Stimulated activated memory B cell treated with anti-CD40 and anti-IgM and Interleukin-4, amounts not matched to agents 10 μg/mL and 1 μg/mL and 100 μg/mL, for 72 hours (primary cell): ENCODE results near the gene MRPL17.
"Not testable (repeated sequence)": the region's sequence is repeated elsewhere in the genome, so short reads cannot be mapped to it uniquely, and the experiment has no call there.

ENCODE experiments used
- ATAC-seq: fragments of 150-1000 bp; cut with Tn5 transposase; 2 replicates; pipeline ENCODE4 v1.10.0; 2021
- H3K27ac Mint-ChIP-seq: one replicate; pipeline ENCODE4 v1.8.0; 2022; ENCODE audit warnings: mild to moderate bottlenecking, mixed read lengths
- H3K27me3 Mint-ChIP-seq: one replicate; pipeline ENCODE4 v1.8.0; 2022; ENCODE audit warnings: mixed read lengths
- H3K36me3 Mint-ChIP-seq: one replicate; pipeline ENCODE4 v1.8.0; 2022; ENCODE audit warnings: mixed read lengths
- H3K4me1 Mint-ChIP-seq: one replicate; pipeline ENCODE4 v1.8.0; 2022; ENCODE audit warnings: mixed read lengths
- H3K4me3 Mint-ChIP-seq: one replicate; pipeline ENCODE4 v1.8.0; 2022; ENCODE audit warnings: mild to moderate bottlenecking, moderate library complexity, mixed read lengths
- H3K9me3 Mint-ChIP-seq: one replicate; pipeline ENCODE4 v1.8.0; 2022; ENCODE audit warnings: mixed read lengths

MRPL17 gene

DNA sequence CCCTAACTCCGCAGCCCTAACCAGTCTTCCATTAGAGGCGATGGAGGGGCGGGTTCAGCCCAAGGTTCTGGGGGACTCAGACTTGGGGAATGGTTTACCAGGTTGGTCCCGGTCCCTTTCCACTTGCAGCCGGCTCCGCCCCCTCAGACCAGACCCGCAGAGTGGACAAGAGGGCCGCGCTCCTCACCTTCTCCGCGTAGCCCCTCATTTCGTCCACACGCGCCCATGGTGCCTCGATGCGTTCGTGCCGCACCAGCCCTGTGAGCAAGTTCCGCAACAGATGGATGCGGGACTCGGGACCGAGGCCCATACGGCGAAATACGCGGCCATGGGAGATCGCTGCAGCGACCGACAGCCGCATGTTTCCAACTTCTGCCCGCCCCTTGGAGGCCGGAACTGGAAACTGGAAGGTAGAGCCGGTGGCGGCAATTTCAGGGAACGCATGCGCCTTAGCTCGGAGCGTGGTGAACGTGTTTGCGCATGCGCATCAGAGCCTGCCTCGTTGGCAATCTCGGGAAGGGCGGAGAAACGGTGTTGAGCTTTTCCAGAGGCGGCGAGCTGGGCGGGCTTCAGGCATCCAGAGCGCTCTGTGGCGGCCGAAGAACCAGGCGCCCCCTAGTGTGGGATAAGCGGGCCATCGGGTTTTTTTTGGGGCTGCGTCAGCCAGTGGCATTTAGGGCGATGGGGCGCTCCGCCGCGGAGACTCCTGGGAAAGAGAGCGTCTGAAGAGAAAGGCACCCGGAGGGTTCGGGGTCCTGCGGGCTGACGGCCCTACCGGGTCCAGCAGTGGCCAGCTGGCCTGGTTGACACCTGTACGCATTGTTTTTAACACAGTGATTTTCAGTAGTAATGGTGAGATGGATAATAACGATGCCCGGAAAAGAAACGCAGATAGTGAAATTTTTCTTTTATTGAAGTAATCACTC, at the start of gene MRPL17:
TSS of gene MRPL17 (minus strand) at position 405 of the 926 bp plus-strand sequence. CDS start at position 361, 44 bp downstream.
- no peaks in the 10 kb centered on the region for H3K27me3 Mint-ChIP-seq
- H3K36me3 Mint-ChIP-seq = peaks cover 11% of the 10 kb centered on the region
- no peaks in the 10 kb centered on the region for H3K9me3 Mint-ChIP-seq
- peak; percentile 98 for ATAC-seq
- peak within 1 kb of the TSS; percentile 99 for H3K4me3 Mint-ChIP-seq
- peaks cover 43% of the 10 kb centered on the region for H3K4me1 Mint-ChIP-seq
- peak within 1 kb of the TSS; percentile 97 for H3K27ac Mint-ChIP-seq

- no peak overlapping the region for H3K4me3 Mint-ChIP-seq
- no peaks in the 10 kb centered on the region for H3K27me3 Mint-ChIP-seq
- ATAC-seq = no peak
- H3K27ac Mint-ChIP-seq = peak overlapping the region; percentile 14
- peaks cover 64% of the 10 kb centered on the region for H3K36me3 Mint-ChIP-seq
- peaks cover 46% of the 10 kb centered on the region for H3K4me1 Mint-ChIP-seq
- peaks cover 8% of the 10 kb centered on the region for H3K9me3 Mint-ChIP-seq
Measured at GRCh38 chr11:6727971-6728760, 45.0 kb upstream of the MRPL17 start.

DNA sequence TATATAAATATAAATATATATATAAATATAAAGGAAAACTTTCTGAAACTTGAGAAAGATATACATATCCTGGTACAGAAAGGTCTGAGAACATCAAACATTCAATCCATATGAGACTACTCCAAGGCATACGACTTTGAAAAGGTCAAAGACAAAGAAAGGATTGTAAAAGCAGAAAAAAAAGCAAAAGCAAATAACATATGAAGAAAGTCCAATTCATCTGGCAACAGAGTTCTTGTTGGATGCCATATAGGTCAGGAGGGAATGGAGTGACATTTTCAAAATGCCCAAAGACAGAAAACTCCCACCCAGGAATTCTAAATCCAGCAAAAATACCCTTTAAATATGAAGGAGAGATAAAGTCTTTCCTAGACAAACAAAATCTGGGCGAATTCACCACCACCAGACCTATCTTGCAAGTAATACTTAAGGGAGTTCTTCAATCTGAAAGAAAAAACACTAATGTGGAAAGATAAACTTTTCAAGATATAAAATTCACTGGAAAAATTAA, 42.3 kb upstream of the MRPL17 start:
- H3K27ac Mint-ChIP-seq = no peak overlapping the region
- H3K4me3 Mint-ChIP-seq = no peak overlapping the region

GRCh38 chr11:6724013-6724412, 40.9 kb upstream of the MRPL17 start:
- Mint-ChIP-seq H3K27me3 (no peaks in the 10 kb centered on the region), H3K27ac (no peak overlapping the region), H3K4me3 (no peak overlapping the region), H3K9me3 (peaks cover 8% of the 10 kb centered on the region), H3K36me3 (peaks cover 82% of the 10 kb centered on the region), H3K4me1 (peaks cover 67% of the 10 kb centered on the region)
- no peak for ATAC-seq

More for the DNA sequence above, 42.3 kb upstream of the MRPL17 start:
- Mint-ChIP-seq H3K27me3 (no peaks in the 10 kb centered on the region), H3K9me3 (peaks cover 8% of the 10 kb centered on the region), H3K36me3 (peaks cover 81% of the 10 kb centered on the region), H3K4me1 (peaks cover 66% of the 10 kb centered on the region)
- ATAC-seq = no peak

- peaks cover 3% of the 10 kb centered on the region for H3K9me3 Mint-ChIP-seq
- H3K36me3 Mint-ChIP-seq = peaks cover 75% of the 10 kb centered on the region
- H3K27me3 Mint-ChIP-seq = no peaks in the 10 kb centered on the region
- peak overlapping the region; percentile 16 for H3K27ac Mint-ChIP-seq
- ATAC-seq = no peak
- no peak overlapping the region for H3K4me3 Mint-ChIP-seq
- H3K4me1 Mint-ChIP-seq = peaks cover 41% of the 10 kb centered on the region
Measured at GRCh38 chr11:6721343-6721742, 38.2 kb upstream of the MRPL17 start.

GRCh38 chr11:6719576-6719975, 36.4 kb upstream of the MRPL17 start:
- no peak overlapping the region for H3K4me3 Mint-ChIP-seq
- H3K27ac Mint-ChIP-seq = no peak overlapping the region
- ATAC-seq = no peak
- H3K36me3 Mint-ChIP-seq = peaks cover 58% of the 10 kb centered on the region
- H3K9me3 Mint-ChIP-seq = no peaks in the 10 kb centered on the region
- H3K4me1 Mint-ChIP-seq = peaks cover 26% of the 10 kb centered on the region
- H3K27me3 Mint-ChIP-seq = no peaks in the 10 kb centered on the region

GRCh38 chr11:6717426-6717825, 34.3 kb upstream of the MRPL17 start:
- Mint-ChIP-seq H3K4me3 (no peak overlapping the region), H3K4me1 (peaks cover 19% of the 10 kb centered on the region), H3K9me3 (no peaks in the 10 kb centered on the region), H3K27me3 (no peaks in the 10 kb centered on the region), H3K27ac (no peak overlapping the region), H3K36me3 (peaks cover 42% of the 10 kb centered on the region)
- ATAC-seq = no peak

GRCh38 chr11:6711552-6711951, 28.4 kb upstream of the MRPL17 start:
- not testable (repeated sequence) for H3K27ac Mint-ChIP-seq, H3K27me3 Mint-ChIP-seq, H3K9me3 Mint-ChIP-seq, ATAC-seq, H3K4me3 Mint-ChIP-seq
- Mint-ChIP-seq H3K36me3 (peaks cover 16% of the 10 kb centered on the region), H3K4me1 (peaks cover 21% of the 10 kb centered on the region)

- peak overlapping the region; percentile 38 for H3K27ac Mint-ChIP-seq
- peaks cover 17% of the 10 kb centered on the region for H3K36me3 Mint-ChIP-seq
- no peaks in the 10 kb centered on the region for H3K27me3 Mint-ChIP-seq
- peaks cover 29% of the 10 kb centered on the region for H3K4me1 Mint-ChIP-seq
- no peak overlapping the region for H3K4me3 Mint-ChIP-seq
- peaks cover 5% of the 10 kb centered on the region for H3K9me3 Mint-ChIP-seq
- no peak for ATAC-seq
Measured at GRCh38 chr11:6708876-6709275, 25.7 kb upstream of the MRPL17 start.

- Mint-ChIP-seq H3K27ac (peak overlapping the region; percentile 51), H3K27me3 (no peaks in the 10 kb centered on the region), H3K4me1 (peaks cover 29% of the 10 kb centered on the region), H3K9me3 (no peaks in the 10 kb centered on the region), H3K36me3 (peaks cover 8% of the 10 kb centered on the region), H3K4me3 (no peak overlapping the region)
- ATAC-seq = no peak
Measured at GRCh38 chr11:6705905-6706535, 22.9 kb upstream of the MRPL17 start.

- Mint-ChIP-seq H3K9me3 (no peaks in the 10 kb centered on the region), H3K4me3 (no peak overlapping the region), H3K27ac (no peak overlapping the region), H3K36me3 (peaks cover 8% of the 10 kb centered on the region), H3K4me1 (peaks cover 15% of the 10 kb centered on the region), H3K27me3 (no peaks in the 10 kb centered on the region)
- peak; percentile 47 for ATAC-seq
Measured at GRCh38 chr11:6703247-6704063, 20.3 kb upstream of the MRPL17 start.

GRCh38 chr11:6701955-6702354, 18.8 kb upstream of the MRPL17 start:
- peaks cover 12% of the 10 kb centered on the region for H3K4me1 Mint-ChIP-seq
- H3K9me3 Mint-ChIP-seq, H3K4me3 Mint-ChIP-seq, ATAC-seq, H3K27me3 Mint-ChIP-seq, H3K27ac Mint-ChIP-seq, H3K36me3 Mint-ChIP-seq: not testable (repeated sequence)

DNA sequence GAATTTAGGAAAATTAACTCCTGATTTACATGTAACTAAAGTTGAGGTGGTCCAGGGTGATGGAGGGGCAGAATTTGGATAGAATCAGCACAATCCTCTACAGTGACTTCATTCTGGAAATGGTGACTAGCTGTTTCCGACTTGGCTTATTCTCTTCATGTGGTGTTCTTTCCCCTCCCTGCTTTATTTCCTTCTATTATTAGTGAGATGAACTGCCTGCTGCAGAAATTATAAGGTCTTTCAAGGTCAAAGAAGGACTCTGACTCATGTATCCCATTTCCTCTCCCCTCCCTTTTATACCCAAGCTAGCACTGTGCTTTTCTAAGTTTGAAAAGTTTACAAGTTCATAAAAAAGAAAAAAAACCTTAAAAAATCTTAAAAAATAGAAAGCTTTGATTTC, 12.2 kb upstream of the MRPL17 start:
- H3K4me1 Mint-ChIP-seq = no peaks in the 10 kb centered on the region
- H3K36me3 Mint-ChIP-seq = no peaks in the 10 kb centered on the region
- no peak overlapping the region for H3K27ac Mint-ChIP-seq
- ATAC-seq = no peak
- no peaks in the 10 kb centered on the region for H3K9me3 Mint-ChIP-seq
- no peak overlapping the region for H3K4me3 Mint-ChIP-seq
- H3K27me3 Mint-ChIP-seq = no peaks in the 10 kb centered on the region

DNA sequence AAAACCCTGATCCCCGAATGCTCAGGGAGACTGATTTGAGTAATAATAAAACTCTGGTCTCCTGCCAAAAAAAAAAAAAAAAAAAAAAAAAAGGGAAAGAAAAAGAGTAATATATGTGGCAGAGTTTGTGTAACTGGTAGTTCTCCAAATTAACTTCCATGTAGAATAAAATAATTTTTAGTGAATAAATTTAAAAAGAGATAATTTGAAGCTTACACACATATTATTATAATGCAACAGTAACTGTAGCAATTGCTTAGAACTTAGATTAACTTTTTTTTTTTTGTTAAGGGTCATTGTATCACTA, 11.0 kb upstream of the MRPL17 start:
- ATAC-seq = no peak
- Mint-ChIP-seq H3K36me3 (no peaks in the 10 kb centered on the region), H3K4me3 (no peak overlapping the region), H3K4me1 (no peaks in the 10 kb centered on the region), H3K9me3 (no peaks in the 10 kb centered on the region), H3K27ac (no peak overlapping the region), H3K27me3 (no peaks in the 10 kb centered on the region)
